NCI-H1048 (cell line): ENCODE data around the gene ITFG1.

Experiments
- DNase-seq: peaks from one replicate; lab custom pipeline; 2025; lab: John Stamatoyannopoulos, UW

Gene ITFG1

GRCh38 chr16:47323241-47323640, 137.6 kb downstream of the ITFG1 start:
- no peak for DNase-seq

GRCh38 chr16:47320546-47321310, 140.1 kb downstream of the ITFG1 start:
- DNase-seq = no peak

GRCh38 chr16:47317465-47318240, 143.2 kb downstream of the ITFG1 start:
- no peak for DNase-seq

GRCh38 chr16:47316442-47317015, 144.3 kb downstream of the ITFG1 start:
- no peak for DNase-seq

GRCh38 chr16:47311738-47312505, 148.9 kb downstream of the ITFG1 start:
- DNase-seq = no peak

- no peak for DNase-seq
Observed at GRCh38 chr16:47310792-47311211, 150.1 kb downstream of the ITFG1 start.

- DNase-seq = no peak
Observed at GRCh38 chr16:47309581-47310312, 151.1 kb downstream of the ITFG1 start.

GRCh38 chr16:47308601-47309000, 152.3 kb downstream of the ITFG1 start:
- DNase-seq = no peak

GRCh38 chr16:47304563-47304962, 156.3 kb downstream of the ITFG1 start:
- DNase-seq = no peak

GRCh38 chr16:47299587-47299986, 161.3 kb downstream of the ITFG1 start:
- no peak for DNase-seq

- no peak for DNase-seq
Observed at GRCh38 chr16:47284999-47285398, 175.9 kb downstream of the ITFG1 start.

GRCh38 chr16:47278306-47278970, 182.4 kb downstream of the ITFG1 start:
- no peak for DNase-seq

- no peak for DNase-seq
Observed at GRCh38 chr16:47276522-47276921, 184.3 kb downstream of the ITFG1 start.

GRCh38 chr16:47262938-47263337, 197.9 kb downstream of the ITFG1 start:
- DNase-seq = no peak

- DNase-seq = no peak
Observed at GRCh38 chr16:47260503-47260902, 200.4 kb downstream of the ITFG1 start.

GRCh38 chr16:47258874-47259461, 201.9 kb downstream of the ITFG1 start:
- no peak for DNase-seq

GRCh38 chr16:47254756-47255155, 206.1 kb downstream of the ITFG1 start:
- DNase-seq = no peak

- no peak for DNase-seq
Observed at GRCh38 chr16:47250983-47251382, 209.9 kb downstream of the ITFG1 start.

GRCh38 chr16:47247690-47248089, 213.2 kb downstream of the ITFG1 start:
- DNase-seq = no peak

GRCh38 chr16:47244206-47244605, 216.7 kb downstream of the ITFG1 start:
- DNase-seq = no peak

GRCh38 chr16:47241061-47241460, 219.8 kb downstream of the ITFG1 start:
- no peak for DNase-seq
